Small intestine (tissue), 4 donors: ENCODE measurements around the gene RAB31. TPM values are rescaled to one million over a fixed set of nuclear protein-coding genes. Genes with fewer than 3 reads are reported as not detected.

Source experiments
- polyA plus RNA-seq, 4 donors: library from polyadenylated mRNA; stranded (reverse) in 3 of 4; unstranded in 1 of 4; fragments of 200-250 nt in 3 of 4; fragments of 120-200 nt in 1 of 4; gene quantifications; one replicate each; pipeline versions ENCODE4 v1.2.1 to v1.2.3, GENCODE V29; 2013
- donor health status: healthy with polysubstance abuse.
- donor health status: Bipolar disorder and iron deficiency.
- donor health status: healthy.

RAB31 gene
- polyA plus RNA-seq, 4 donors = 4.2 to 18.4 (median 12.3) TPM

Other genes with a start within 250 kb of the RAB31 start
- 10 to 100 TPM; 18.1 to 32.2 (median 25.0) TPM for gene RALBP1, start 232.8 kb upstream of the RAB31 start, polyA plus RNA-seq
- 10 to 100 TPM; 31.1 to 73.1 (median 51.3) TPM for gene PPP4R1, start 93.7 kb upstream of the RAB31 start, polyA plus RNA-seq
- under 1 TPM in 2 of 4 donors, not detected in 2; 0.03 to 0.10 TPM for gene TXNDC2, start 177.7 kb downstream of the RAB31 start, polyA plus RNA-seq
- gene VAPA, start 205.7 kb downstream of the RAB31 start, polyA plus RNA-seq = 100 to 1,000 TPM; 129 to 229 (median 163) TPM